GM19239 (cell line): Measurements from ENCODE around the gene CREB5.
"Not testable (repeated sequence)": the region's sequence is repeated elsewhere in the genome, so short reads cannot be mapped to it uniquely, and the experiment has no call there.

Experiments
- DNase-seq: peaks from one replicate; pipeline ENCODE4 v3.0.0; 2011; ENCODE audit warnings: low spot score; ENCODE audit not compliant: insufficient read length
- FAIRE-seq: peaks from 2 replicates; lab custom pipeline; 2011; peaks lifted over from hg19 to GRCh38; lab: Jason Lieb, UNC

Gene CREB5

GRCh38 chr7:28595801-28596200 lies 183.5 kb downstream of the CREB5 start:
- FAIRE-seq (no peak), DNase-seq (no peak)

- FAIRE-seq, result no peak
- DNase-seq, result no peak
These were observed 184.1 kb downstream of the CREB5 start for GRCh38 chr7:28596245-28596935.

GRCh38 chr7:28597284-28597683 lies 185.0 kb downstream of the CREB5 start:
- FAIRE-seq, result no peak
- DNase-seq, result no peak

GRCh38 chr7:28598037-28598436 lies 185.7 kb downstream of the CREB5 start:
- not testable (repeated sequence) for DNase-seq, FAIRE-seq

GRCh38 chr7:28598586-28598985 lies 186.3 kb downstream of the CREB5 start:
- no peak for DNase-seq
- no peak for FAIRE-seq

- FAIRE-seq, result no peak
These were observed 187.1 kb downstream of the CREB5 start for GRCh38 chr7:28599411-28599810.

GRCh38 chr7:28602282-28602681 lies 190.0 kb downstream of the CREB5 start:
- DNase-seq (no peak), FAIRE-seq (no peak)

More at GRCh38 chr7:28599411-28599810, 187.1 kb downstream of the CREB5 start:
- DNase-seq, result no peak

- no peak for DNase-seq
- FAIRE-seq, result no peak
These were observed 193.2 kb downstream of the CREB5 start for GRCh38 chr7:28605427-28606085.

GRCh38 chr7:28606421-28606820 lies 194.1 kb downstream of the CREB5 start:
- no peak for FAIRE-seq
- no peak for DNase-seq

GRCh38 chr7:28607855-28608193 lies 195.5 kb downstream of the CREB5 start:
- no peak for DNase-seq
- no peak for FAIRE-seq

- FAIRE-seq (no peak), DNase-seq (no peak)
These were observed 195.9 kb downstream of the CREB5 start for GRCh38 chr7:28608237-28608656.

- DNase-seq (no peak), FAIRE-seq (no peak)
These were observed 196.4 kb downstream of the CREB5 start for GRCh38 chr7:28608731-28609130.

- DNase-seq, result no peak
- FAIRE-seq, result no peak
These were observed 197.3 kb downstream of the CREB5 start for GRCh38 chr7:28609608-28610007.

- DNase-seq, FAIRE-seq: not testable (repeated sequence)
These were observed 199.1 kb downstream of the CREB5 start for GRCh38 chr7:28611399-28611897.

GRCh38 chr7:28613262-28613661 lies 200.9 kb downstream of the CREB5 start:
- no peak for DNase-seq
- FAIRE-seq, result no peak

- DNase-seq, result no peak
- no peak for FAIRE-seq
These were observed 202.8 kb downstream of the CREB5 start for GRCh38 chr7:28615091-28615490.

GRCh38 chr7:28617308-28617880 lies 205.1 kb downstream of the CREB5 start:
- FAIRE-seq, result no peak
- DNase-seq, result no peak

GRCh38 chr7:28618383-28618782 lies 206.1 kb downstream of the CREB5 start:
- no peak for FAIRE-seq
- DNase-seq, result no peak

- no peak for DNase-seq
- FAIRE-seq, result no peak
These were observed 206.9 kb downstream of the CREB5 start for GRCh38 chr7:28619256-28619655.

- DNase-seq, result no peak
- FAIRE-seq, result no peak
These were observed 209.1 kb downstream of the CREB5 start for GRCh38 chr7:28621369-28621841.

- FAIRE-seq (no peak), DNase-seq (no peak)
These were observed 210.9 kb downstream of the CREB5 start for GRCh38 chr7:28623105-28623730.
